ENCODE results near the gene CHFR.
A peak's percentile ranks its signal among the peaks of the same experiment; 100 is the strongest.
"Not testable (repeated sequence)": the region's sequence is repeated elsewhere in the genome, so short reads cannot be mapped to it uniquely, and the experiment has no call there.

CHFR gene

GRCh38 chr12:132874175-132874574, 13.2 kb downstream of the CHFR start:
- no peak for DNase-seq

- no peak for DNase-seq
Observed at GRCh38 chr12:132873724-132874123, 13.7 kb downstream of the CHFR start.

GRCh38 chr12:132872975-132873421, 14.4 kb downstream of the CHFR start:
- no peak for DNase-seq

GRCh38 chr12:132872073-132872855, 15.1 kb downstream of the CHFR start:
- no peak for DNase-seq

GRCh38 chr12:132869551-132869950, 17.9 kb downstream of the CHFR start:
- DNase-seq, result no peak

GRCh38 chr12:132866251-132866828, 21.1 kb downstream of the CHFR start:
- DNase-seq, result peak; percentile 31 to 67

- DNase-seq, result no peak
Observed at GRCh38 chr12:132861558-132861957, 25.8 kb downstream of the CHFR start.

GRCh38 chr12:132858718-132859266, 28.6 kb downstream of the CHFR start:
- no peak for DNase-seq

- not testable (repeated sequence) for DNase-seq
Observed at GRCh38 chr12:132857019-132857418, 30.4 kb downstream of the CHFR start.

- no peak for DNase-seq
Observed at GRCh38 chr12:132856581-132856980, 30.8 kb downstream of the CHFR start.

- DNase-seq, result not testable (repeated sequence)
Observed at GRCh38 chr12:132855211-132855610, 32.2 kb downstream of the CHFR start.

GRCh38 chr12:132853285-132854092, 33.9 kb downstream of the CHFR start:
- no peak for DNase-seq

GRCh38 chr12:132852496-132852895, 34.9 kb downstream of the CHFR start:
- no peak for DNase-seq

- DNase-seq, result no peak
Observed at GRCh38 chr12:132851465-132851864, 35.9 kb downstream of the CHFR start.

- DNase-seq, result no peak
Observed at GRCh38 chr12:132850291-132850690, 37.1 kb downstream of the CHFR start.

GRCh38 chr12:132848521-132848920, 38.9 kb downstream of the CHFR start:
- DNase-seq, result no peak

GRCh38 chr12:132847363-132848356, 39.7 kb downstream of the CHFR start:
- DNase-seq, result no peak

- not testable (repeated sequence) for DNase-seq
Observed at GRCh38 chr12:132844681-132845080, 42.7 kb downstream of the CHFR start.

GRCh38 chr12:132842449-132843045, 44.9 kb downstream of the CHFR start:
- DNase-seq, result no peak

- DNase-seq, result no peak
Observed at GRCh38 chr12:132841151-132841550, 46.3 kb downstream of the CHFR start.

- DNase-seq, result no peak
Observed at GRCh38 chr12:132840536-132840935, 46.9 kb downstream of the CHFR start.
